Erythroblast (primary cell): ENCODE results near the gene SLC30A3.

Experiments
- GATA1 ChIP-seq: IDR thresholded peaks from 2 replicates; pipeline ENCODE4 v1.6.1; 2011; ENCODE audit warnings: low read depth, mild to moderate bottlenecking, control low read depth, low read length, moderate library complexity
- POLR2A ChIP-seq: IDR thresholded peaks from 2 replicates; pipeline ENCODE4 v1.6.1; 2011; ENCODE audit warnings: mild to moderate bottlenecking, low read length

- TF ChIP-seq POLR2A (no peak), GATA1 (no peak)
These were observed 18.0 kb upstream of the SLC30A3 start for GRCh38 chr2:27280826-27281225.
